Measurements from ENCODE around the gene FIBP.

- TF ChIP-seq POLR2AphosphoS5 (IDR thresholded peaks at IDR 0.05; ENCODE audit: insufficient read depth in 1 of 2, low read depth in 1 of 2) (no peak), POLR2A (IDR thresholded peaks at IDR 0.05) (no peak), CTCF (IDR thresholded peaks at IDR 0.05) (no peak)
Measured at GRCh38 chr11:65919573-65920371, 31.5 kb upstream of the FIBP start.
